GM23248 (cell line): ENCODE results near the gene GOLGA6L10.
"Not testable (repeated sequence)": the region's sequence is repeated elsewhere in the genome, so short reads cannot be mapped to it uniquely, and the experiment has no call there.

Experiments
- EZH2 ChIP-seq: fragments of 200-600 bp; sonication (generic); IDR thresholded peaks from 2 replicates; pipeline ENCODE4 v1.6.1; 2018; ENCODE audit warnings: antibody characterized with exemption, mild to moderate bottlenecking; ENCODE audit not compliant: insufficient read depth, poor library complexity, severe bottlenecking
- EZH2phosphoT487 ChIP-seq: fragments of 200-600 bp; sonication (generic); IDR thresholded peaks from 2 replicates; pipeline ENCODE4 v1.6.1; 2018; ENCODE audit warnings: antibody characterized with exemption, moderate library complexity, mild to moderate bottlenecking, low read depth; ENCODE audit not compliant: insufficient read depth

- TF ChIP-seq EZH2, EZH2phosphoT487: not testable (repeated sequence)
Measured at GRCh38 chr15:82319522-82320278, 29.6 kb downstream of the GOLGA6L10 start.
